Pancreas (tissue), 10 donors: ENCODE results near the gene GPR78. TPM values are rescaled to one million over a fixed set of nuclear protein-coding genes. Genes with fewer than 3 reads are reported as not detected.
A peak's percentile ranks its signal among the peaks of the same experiment; 100 is the strongest.

ENCODE experiments used
- ATAC-seq, 4 donors: fragments of 200-7000 bp; cut with Tn5 transposase; one replicate each; pipeline versions ENCODE4 v1.8.0 to v1.9.1; 2020; ENCODE audit warnings: mild to moderate bottlenecking in 4 of 4, moderate library complexity in 4 of 4
- DNase-seq, 6 donors: peaks; one replicate each; pipeline ENCODE4 v3.0.0-alpha.2; 2020
- FAIRE-seq: peaks from 2 replicates; lab custom pipeline; 2012; peaks lifted over from hg19 to GRCh38; lab: Jason Lieb, UNC
- H3K27ac ChIP-seq, 4 donors: fragments of 200-600 bp; sonication (generic); 1 replicate in 3 of 4; 2 replicates in 1 of 4; pipeline versions ENCODE4 v1.5.0 to v1.8.0; 2020
- H3K27me3 ChIP-seq, 4 donors: fragments of 200-600 bp; one replicate each; pipeline ENCODE4 v1.8.0; 2021
- H3K36me3 ChIP-seq, 3 donors: fragments of 200-600 bp; sonication (generic) in 1 of 3; one replicate each; pipeline versions ENCODE4 v1.5.0 to v1.8.0; 2020 to 2021
- H3K4me1 ChIP-seq, 3 donors: fragments of 200-600 bp; one replicate each; pipeline ENCODE4 v1.8.0; 2021
- H3K4me3 ChIP-seq, 4 donors: fragments of 200-600 bp; sonication (generic) in 2 of 4; one replicate each; pipeline versions ENCODE4 v1.5.0 to v1.8.0; 2020 to 2021
- H3K9me3 ChIP-seq, 4 donors: fragments of 200-600 bp; one replicate each; pipeline ENCODE4 v1.8.0; 2021
- WGBS, 2 donors: extraction: QIAGEN DNeasy Blood & Tissue Kit; methylation state at CpG; one replicate each; pipeline ENCODE4 v1.1.7; 2013; 5-methylcytosine and 5-hydroxymethylcytosine counted together
- intact Hi-C, 3 donors: fragments of 100-400 bp; cut with DNase I; formaldehyde crosslinking; loops; one replicate each; pipeline versions ENCODE4 v1.11.1 to v1.14.2; 2022
- polyA plus RNA-seq, 2 donors: library from polyadenylated mRNA; stranded (reverse); fragments of 200-250 nt; gene quantifications; one replicate each; pipeline ENCODE4 v1.2.3, GENCODE V29; 2013
- total RNA-seq, 6 donors: library from RNA; stranded (reverse); fragmentation: NEBNext Ultra II Directional in 4 of 6; extraction: Animal tissue kit (Norgen Biotek cat#: 25700) in 4 of 6; gene quantifications; one replicate each; pipeline versions ENCODE4 v1.2.1 to v1.2.4, GENCODE V29; 2021 to 2023
- TF ChIP-seq, protein P1 (sequence below), 4 donors: fragments of 200-600 bp; sonication (generic) in 3 of 4; IDR thresholded peaks; one replicate each; pipeline versions ENCODE4 v1.5.0 to v1.8.0; 2021; ENCODE audit warnings: antibody characterized with exemption in 4 of 4
- donor health status: healthy with polysubstance abuse.
- donor health status: DM: no; HTN: no; CAD: no; lungs with moderate emphysema.
- donor health status: DM: no; HTN: no; CAD: no.
- donor health status: control.
- donor health status: control.
- donor health status: Bipolar disorder and iron deficiency.
- donor health status: DM: yes; HTN: yes; CAD: no.
- donor health status: DM: no; HTN: no; CAD: no.
- donor health status: DM: no; HTN: no; CAD: no.
- donor health status: DM: yes; HTN: yes; CAD: no.

Gene GPR78
- total and polyA plus RNA-seq, 8 donors: 0.02 to 0.04 TPM; not detected in 6

DNA sequence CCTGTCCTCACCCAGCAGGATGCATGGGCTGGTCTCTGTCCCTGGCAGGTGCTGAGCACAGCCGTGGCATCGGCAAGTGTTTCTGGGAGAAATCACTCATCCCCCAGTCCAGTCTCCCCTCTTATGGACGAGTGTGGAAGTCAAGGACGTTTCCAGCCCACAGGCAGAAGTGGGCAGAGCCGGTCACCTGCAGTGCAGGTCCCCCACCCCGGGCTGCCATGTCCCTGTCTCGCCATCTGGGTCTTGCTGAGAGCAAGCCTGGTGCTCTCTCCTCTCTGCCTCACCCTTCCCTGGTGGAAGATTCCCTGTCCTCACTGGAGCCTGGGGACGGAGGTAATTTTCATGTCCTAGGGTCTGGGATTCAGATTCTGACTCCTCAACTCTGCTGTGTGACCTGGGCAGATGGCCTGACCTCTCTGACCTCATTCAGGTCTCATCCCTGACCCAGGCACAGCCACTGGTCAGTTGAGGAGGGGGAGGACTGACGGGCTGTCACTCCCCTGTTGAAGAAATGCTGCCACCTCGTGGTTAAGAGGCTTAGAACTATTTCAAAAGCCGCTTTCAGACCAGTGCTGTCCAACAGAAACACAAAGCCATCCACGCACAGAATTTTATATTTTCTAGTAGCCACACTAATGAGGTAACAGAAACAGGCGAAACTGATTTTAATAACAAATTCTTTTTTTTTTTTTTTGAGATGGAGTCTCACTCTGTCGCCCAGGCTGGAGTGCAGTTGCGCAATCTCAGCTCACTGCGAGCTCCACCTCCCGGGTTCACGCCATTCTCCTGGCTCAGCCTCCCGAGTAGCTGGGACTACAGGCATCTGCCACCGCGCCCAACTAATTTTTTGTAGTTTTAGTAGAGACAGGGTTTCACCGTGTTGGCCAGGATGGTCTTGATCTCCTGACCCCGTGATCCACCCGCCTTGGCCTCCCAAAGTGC, 14.2 kb downstream of the GPR78 start:
- H3K27me3 ChIP-seq: peaks cover 0 to 17% (median 0%) of the 10 kb centered on the region in 4 donors
- peak in 4 of 6 donors; percentile 34 to 58 (median 44) for DNase-seq
- WGBS, 2 donors: 37 to 40% methylated on average over 24 of the region's 24 CpGs
- peak; percentile 60 to 88 (median 80) for ATAC-seq
- TF ChIP-seq, protein P1, sequence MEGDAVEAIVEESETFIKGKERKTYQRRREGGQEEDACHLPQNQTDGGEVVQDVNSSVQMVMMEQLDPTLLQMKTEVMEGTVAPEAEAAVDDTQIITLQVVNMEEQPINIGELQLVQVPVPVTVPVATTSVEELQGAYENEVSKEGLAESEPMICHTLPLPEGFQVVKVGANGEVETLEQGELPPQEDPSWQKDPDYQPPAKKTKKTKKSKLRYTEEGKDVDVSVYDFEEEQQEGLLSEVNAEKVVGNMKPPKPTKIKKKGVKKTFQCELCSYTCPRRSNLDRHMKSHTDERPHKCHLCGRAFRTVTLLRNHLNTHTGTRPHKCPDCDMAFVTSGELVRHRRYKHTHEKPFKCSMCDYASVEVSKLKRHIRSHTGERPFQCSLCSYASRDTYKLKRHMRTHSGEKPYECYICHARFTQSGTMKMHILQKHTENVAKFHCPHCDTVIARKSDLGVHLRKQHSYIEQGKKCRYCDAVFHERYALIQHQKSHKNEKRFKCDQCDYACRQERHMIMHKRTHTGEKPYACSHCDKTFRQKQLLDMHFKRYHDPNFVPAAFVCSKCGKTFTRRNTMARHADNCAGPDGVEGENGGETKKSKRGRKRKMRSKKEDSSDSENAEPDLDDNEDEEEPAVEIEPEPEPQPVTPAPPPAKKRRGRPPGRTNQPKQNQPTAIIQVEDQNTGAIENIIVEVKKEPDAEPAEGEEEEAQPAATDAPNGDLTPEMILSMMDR (IDR thresholded peaks at IDR 0.05): peak in 3 of 4 donors; percentile 37 to 49 (median 48)
- H3K36me3 ChIP-seq: no peaks in the 10 kb centered on the region
- H3K27ac ChIP-seq: no peak overlapping the region
- FAIRE-seq: no peak
- intact Hi-C loops: loop anchor here in 2 of 3 donors (5.0 to 10.0 kb wide), 2 partner anchors 120 to 127 kb away; no protein-coding TSS in a partner anchor
- no peaks in the 10 kb centered on the region for H3K4me1 ChIP-seq
- no peaks in the 10 kb centered on the region for H3K9me3 ChIP-seq
- no peak overlapping the region for H3K4me3 ChIP-seq

GRCh38 chr4:8595237-8596087, 15.3 kb downstream of the GPR78 start:
- intact Hi-C loops: loop anchor here in 2 of 3 donors (5.0 to 10.0 kb wide), 2 partner anchors 121 to 128 kb away; no protein-coding TSS in a partner anchor
- TF ChIP-seq, protein P1 (IDR thresholded peaks at IDR 0.05): no peak
- WGBS, 2 donors: 40 to 52% methylated on average over 16 of the region's 16 CpGs
- ATAC-seq (no peak), DNase-seq (peak in 1 of 6 donors; percentile 51), FAIRE-seq (no peak)
- no peaks in the 10 kb centered on the region for H3K9me3 ChIP-seq
- no peak overlapping the region for H3K27ac ChIP-seq
- H3K4me1 ChIP-seq: no peaks in the 10 kb centered on the region
- H3K4me3 ChIP-seq: no peak overlapping the region
- H3K27me3 ChIP-seq: peaks cover 0 to 17% (median 0%) of the 10 kb centered on the region in 4 donors
- H3K36me3 ChIP-seq: no peaks in the 10 kb centered on the region

DNA sequence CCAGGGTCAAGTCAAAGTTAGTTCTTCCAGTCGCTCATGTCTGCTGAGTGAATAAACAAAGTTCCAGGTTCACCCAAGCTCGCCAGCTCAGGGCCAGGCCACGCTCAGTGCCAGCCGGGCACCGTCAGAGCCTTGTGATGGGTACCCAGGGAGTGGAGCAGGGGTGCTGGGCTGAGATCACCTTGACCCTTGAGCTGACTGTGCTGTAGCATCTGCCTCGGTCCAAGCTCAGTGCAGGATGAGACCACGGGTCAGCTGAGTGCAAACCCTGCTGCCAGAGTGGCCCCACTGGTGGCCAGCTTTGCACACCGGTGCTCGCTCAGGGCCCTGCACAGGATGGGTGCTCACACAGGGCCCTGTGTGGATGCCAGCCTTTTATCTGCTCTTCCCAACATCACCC, 16.7 kb downstream of the GPR78 start:
- TF ChIP-seq, protein P1 (IDR thresholded peaks at IDR 0.05): no peak

DNA sequence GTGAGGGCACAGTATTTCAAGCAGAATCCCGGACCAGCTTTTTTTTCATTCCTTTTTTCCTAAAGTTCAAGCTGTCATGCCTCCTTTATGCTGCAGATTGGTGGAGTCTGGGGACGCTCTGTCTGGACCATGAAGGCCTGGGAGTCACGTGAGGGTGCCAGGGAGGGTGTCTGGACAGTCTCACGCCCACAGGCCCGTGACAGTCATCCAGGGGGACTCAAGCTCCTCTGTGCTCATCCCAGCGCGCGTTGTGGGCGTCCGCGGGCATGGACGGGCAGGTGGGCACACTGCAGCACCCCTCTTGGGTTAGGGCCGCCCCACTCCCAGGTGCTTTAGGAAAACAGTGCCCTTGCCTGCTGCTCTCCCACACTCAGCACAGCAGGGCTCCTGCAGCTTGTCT, 17.1 kb downstream of the GPR78 start:
- Histone ChIP-seq H3K27ac (no peak overlapping the region), H3K36me3 (no peaks in the 10 kb centered on the region), H3K27me3 (peaks cover 0 to 8% (median 0%) of the 10 kb centered on the region in 4 donors), H3K9me3 (no peaks in the 10 kb centered on the region), H3K4me1 (no peaks in the 10 kb centered on the region), H3K4me3 (no peak overlapping the region)
- ATAC-seq (no peak), DNase-seq (peak in 1 of 6 donors; percentile 54), FAIRE-seq (no peak)
- intact Hi-C loops: loop anchor here in 2 of 3 donors (5.0 to 10.0 kb wide), 2 partner anchors 123 to 130 kb away; no protein-coding TSS in a partner anchor
- WGBS, 2 donors: 69 to 75% methylated on average over 13 of the region's 13 CpGs
- TF ChIP-seq, protein P1 (IDR thresholded peaks at IDR 0.05): no peak

More for the DNA sequence above, 16.7 kb downstream of the GPR78 start:
- FAIRE-seq (no peak), ATAC-seq (no peak), DNase-seq (peak in 1 of 6 donors; percentile 40)
- Histone ChIP-seq H3K36me3 (no peaks in the 10 kb centered on the region), H3K27ac (no peak overlapping the region), H3K4me1 (no peaks in the 10 kb centered on the region), H3K9me3 (no peaks in the 10 kb centered on the region), H3K27me3 (peaks cover 0 to 12% (median 0%) of the 10 kb centered on the region in 4 donors), H3K4me3 (no peak overlapping the region)
- 69 to 75% methylated on average over 9 of the region's 9 CpGs for WGBS, 2 donors
- intact Hi-C loops: loop anchor here in 2 of 3 donors (5.0 to 10.0 kb wide), 2 partner anchors 122 to 130 kb away; no protein-coding TSS in a partner anchor
